ENCODE results near the gene MTHFR.
"Not testable (repeated sequence)": the region's sequence is repeated elsewhere in the genome, so short reads cannot be mapped to it uniquely, and the experiment has no call there.

Gene MTHFR

GRCh38 chr1:11833497-11833896 lies 27.7 kb upstream of the MTHFR start:
- no peak for DNase-seq (ENCODE audit: low read depth)

GRCh38 chr1:11831945-11832725 lies 26.4 kb upstream of the MTHFR start:
- no peak for DNase-seq (ENCODE audit: low read depth)

- no peak for DNase-seq (ENCODE audit: low read depth)
These were observed 22.7 kb upstream of the MTHFR start for GRCh38 chr1:11828511-11828910.

- DNase-seq (ENCODE audit: low read depth): no peak
These were observed 21.2 kb upstream of the MTHFR start for GRCh38 chr1:11826946-11827345.

GRCh38 chr1:11825131-11825530 lies 19.4 kb upstream of the MTHFR start:
- no peak for DNase-seq (ENCODE audit: low read depth)

GRCh38 chr1:11823366-11824137 lies 17.8 kb upstream of the MTHFR start:
- no peak for DNase-seq (ENCODE audit: low read depth)

- no peak for DNase-seq (ENCODE audit: low read depth)
These were observed 16.3 kb upstream of the MTHFR start for GRCh38 chr1:11822091-11822490.

GRCh38 chr1:11817192-11817591 lies 11.4 kb upstream of the MTHFR start:
- DNase-seq (ENCODE audit: low read depth): no peak

- DNase-seq (ENCODE audit: low read depth): no peak
These were observed 7.3 kb upstream of the MTHFR start for GRCh38 chr1:11813021-11813420.

- DNase-seq (ENCODE audit: low read depth): no peak
These were observed 1.4 kb upstream of the MTHFR start for GRCh38 chr1:11807133-11807532.

GRCh38 chr1:11806307-11806936 lies 658 bp upstream of the MTHFR start:
- DNase-seq (ENCODE audit: low read depth): no peak

GRCh38 chr1:11804666-11805421 lies 920 bp downstream of the MTHFR start:
- peak; percentile 15 for DNase-seq (ENCODE audit: low read depth)

GRCh38 chr1:11803924-11804665 lies 1.7 kb downstream of the MTHFR start:
- DNase-seq (ENCODE audit: low read depth): not testable (repeated sequence)

- DNase-seq (ENCODE audit: low read depth): peak; percentile 60
These were observed 2.5 kb downstream of the MTHFR start for GRCh38 chr1:11802973-11803885.

GRCh38 chr1:11802616-11802972 lies 3.2 kb downstream of the MTHFR start:
- no peak for DNase-seq (ENCODE audit: low read depth)

GRCh38 chr1:11800756-11801433 lies 4.9 kb downstream of the MTHFR start:
- no peak for DNase-seq (ENCODE audit: low read depth)

GRCh38 chr1:11800391-11800755 lies 5.4 kb downstream of the MTHFR start:
- DNase-seq (ENCODE audit: low read depth): no peak

- DNase-seq (ENCODE audit: low read depth): no peak
These were observed 5.9 kb downstream of the MTHFR start for GRCh38 chr1:11799896-11800295.

- no peak for DNase-seq (ENCODE audit: low read depth)
These were observed 6.7 kb downstream of the MTHFR start for GRCh38 chr1:11799099-11799498.

Measured in T follicular helper cell (primary cell).